Retinal pigment epithelial cell (primary cell): ENCODE data around the gene CENPC.

Experiments
- DNase-seq: peaks from one replicate; pipeline ENCODE4 v3.0.0-alpha.2; 2010; ENCODE audit warnings: low read depth
- H3K4me3 ChIP-seq: 2 replicates; pipeline ENCODE4 v1.5.1; 2011; ENCODE audit warnings: mild to moderate bottlenecking, low read length, control low read depth, moderate library complexity
- CTCF ChIP-seq: conservative IDR thresholded peaks from 2 replicates; pipeline ENCODE4 v1.5.1; 2011; ENCODE audit warnings: low read depth, low read length, control low read depth, inconsistent platforms

CENPC gene

GRCh38 chr4:67520141-67520540 is 25.2 kb downstream of the CENPC start:
- DNase-seq: no peak
- H3K4me3 ChIP-seq: no peak overlapping the region
- TF ChIP-seq CTCF: no peak

- no peak overlapping the region for H3K4me3 ChIP-seq
- TF ChIP-seq CTCF: no peak
- no peak for DNase-seq
These were observed 32.8 kb downstream of the CENPC start for GRCh38 chr4:67512501-67512900.

GRCh38 chr4:67500373-67500772 is 44.9 kb downstream of the CENPC start:
- H3K4me3 ChIP-seq: no peak overlapping the region
- TF ChIP-seq CTCF: no peak
- no peak for DNase-seq

GRCh38 chr4:67499799-67500198 is 45.5 kb downstream of the CENPC start:
- H3K4me3 ChIP-seq: no peak overlapping the region
- no peak for TF ChIP-seq CTCF
- no peak for DNase-seq

- no peak overlapping the region for H3K4me3 ChIP-seq
- no peak for DNase-seq
- no peak for TF ChIP-seq CTCF
These were observed 61.3 kb downstream of the CENPC start for GRCh38 chr4:67483868-67484602.

GRCh38 chr4:67480810-67481209 is 64.5 kb downstream of the CENPC start:
- no peak overlapping the region for H3K4me3 ChIP-seq
- DNase-seq: no peak
- TF ChIP-seq CTCF: no peak

- TF ChIP-seq CTCF: no peak
- no peak for DNase-seq
- no peak overlapping the region for H3K4me3 ChIP-seq
These were observed 70.1 kb downstream of the CENPC start for GRCh38 chr4:67475155-67475554.
